ENCODE data around the gene WHRN.

GRCh38 chr9:114414346-114414745 lies 90.9 kb downstream of the WHRN start:
- TF ChIP-seq CTCF (IDR thresholded peaks at IDR 0.05) (no peak), POLR2A (IDR thresholded peaks at IDR 0.05) (no peak), POLR2AphosphoS5 (IDR thresholded peaks at IDR 0.05; ENCODE audit: insufficient read depth in 1 of 2, low read depth in 1 of 2) (no peak)
